ENCODE data around the gene BAHCC1.

GRCh38 chr17:81392909-81393654, 2.2 kb upstream of the BAHCC1 start:
- no peak for TF ChIP-seq CTCF (IDR thresholded peaks at IDR 0.05)
- TF ChIP-seq POLR2AphosphoS5 (IDR thresholded peaks at IDR 0.05) = peak; percentile 7

Data from prostate gland (tissue), 2 donors.